K562 (cell line): ENCODE data around the gene N4BP2. TPM values are rescaled to one million over a fixed set of nuclear protein-coding genes. Genes with fewer than 3 reads are reported as not detected.

Experiments
- ARID1B ChIP-seq: fragments of 450-650 bp; IDR thresholded peaks from 2 replicates; pipeline ENCODE4 v1.6.1; 2016; ENCODE audit warnings: antibody characterized with exemption, mild to moderate bottlenecking, inconsistent platforms
- ARID2 ChIP-seq: fragments of 450-650 bp; IDR thresholded peaks from 2 replicates; pipeline ENCODE4 v1.6.1; 2017; ENCODE audit warnings: antibody characterized with exemption, mild to moderate bottlenecking
- CEBPB ChIP-seq: fragments of 450-650 bp; IDR thresholded peaks from 2 replicates; pipeline ENCODE4 v1.6.1; 2016; ENCODE audit warnings: missing genetic modification characterization, missing compliant biosample characterization
- FOSL1 ChIP-seq: fragments of 200-800 bp; sonication (Bioruptor generic); conservative IDR thresholded peaks from 2 replicates; pipeline ENCODE4 v1.6.1; 2016; ENCODE audit warnings: missing genetic modification characterization, missing compliant biosample characterization
- HSF4 ChIP-seq: fragments of 250-450 bp; sonication (Bioruptor Pico); IDR thresholded peaks from 2 replicates; pipeline ENCODE4 v2.1.2; 2022; ENCODE audit warnings: mild to moderate bottlenecking, moderate library complexity, borderline replicate concordance
- L3MBTL2 ChIP-seq: fragments of 450-650 bp; IDR thresholded peaks from 2 replicates; pipeline ENCODE4 v1.6.1; 2016; ENCODE audit warnings: mild to moderate bottlenecking, moderate library complexity
- MGA ChIP-seq: fragments of 450-650 bp; IDR thresholded peaks from 2 replicates; pipeline ENCODE4 v1.6.1; 2016; ENCODE audit warnings: mild to moderate bottlenecking, moderate library complexity
- TSHZ1 ChIP-seq: fragments of 250-450 bp; sonication (Bioruptor Pico); IDR thresholded peaks from 2 replicates; pipeline ENCODE4 v1.4.0; 2020; ENCODE audit warnings: mild to moderate bottlenecking, moderate library complexity
- UBTF ChIP-seq, 2 experiments: IDR thresholded peaks; 2 replicates each; pipeline ENCODE4 v1.6.1; 2012; ENCODE audit warnings: improper control_type of control experiment in 2 of 2, low read depth in 2 of 2, low read length in 2 of 2, borderline replicate concordance in 1 of 2
- polyA plus RNA-seq, 8 experiments: library from polyadenylated mRNA; depleted of rRNA in 4 of 8; stranded (reverse) in 5 of 8; unstranded in 3 of 8; fragments of >200 nt; fragmentation: Nextera tagmentation in 2 of 8; fragmentation: Illumina TruSeq in 1 of 8; extraction: Ambion mirVana in 2 of 8; extraction: Trizol in 1 of 8; gene quantifications; 2 replicates each; pipeline versions ENCODE4 v1.2.1 to v1.2.3, GENCODE V29; 2011 to 2014; ENCODE audit warnings: inconsistent platforms in 1 of 8, missing spikeins in 1 of 8
- total RNA-seq, 7 experiments: library from RNA; depleted of rRNA in 6 of 7; stranded (reverse); fragments of >200 nt in 6 of 7; fragmentation: Illumina TruSeq in 2 of 7; extraction: Trizol in 2 of 7; gene quantifications; 2 replicates each; pipeline versions ENCODE4 v1.2.1 to v1.2.3, GENCODE V29; 2011 to 2021; ENCODE audit warnings: low replicate concordance in 1 of 7

The N4BP2 gene
- total and polyA plus RNA-seq, 9 of the 15 experiments (the other 6 are each of a cell fraction or from before 2014, with no cell fraction given) = 2.7 to 12.6 (median 7.6) TPM

- TF ChIP-seq MGA (peak; percentile 53), L3MBTL2 (peak; percentile 76), ARID1B (peak; percentile 25; the same call in 1 of the 2 replicates), TSHZ1 (CRISPR knock-in tag) (no peak), CEBPB (tag) (0 out of 2 replicates have a peak, but pooled peaks have one; percentile 24), UBTF (IDR thresholded peaks at IDR 0.05; ENCODE audit: borderline replicate concordance in 1 of 2, low read depth in 2 of 2, low read length in 2 of 2) (no peak), FOSL1 (tag) (peak; percentile 71), ARID2 (no peak), HSF4 (CRISPR knock-in tag) (no peak)
Measured at GRCh38 chr4:40046311-40046980, 10.2 kb upstream of the N4BP2 start (continued).
